Measurements from ENCODE around the gene UCN2.
"Not testable (repeated sequence)": the region's sequence is repeated elsewhere in the genome, so short reads cannot be mapped to it uniquely, and the experiment has no call there.

UCN2 gene

DNA sequence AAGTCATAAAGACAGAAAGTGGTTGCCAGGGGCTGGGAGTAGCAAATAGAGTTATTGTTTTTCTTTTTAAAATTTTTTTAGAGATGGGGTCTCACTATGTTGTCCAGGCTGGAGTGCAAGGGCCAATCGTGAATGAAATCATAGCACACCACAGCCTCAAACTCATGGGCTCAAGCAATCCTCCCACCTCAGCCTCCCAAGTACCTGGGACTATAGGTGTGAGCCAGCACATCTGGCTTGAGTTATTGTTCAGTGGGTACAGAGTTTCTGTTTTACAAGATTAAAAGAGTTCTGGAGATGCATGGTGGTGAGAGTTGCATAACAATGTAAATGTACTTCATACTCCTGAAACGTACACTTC, 30.6 kb downstream of the UCN2 start:
- DNase-seq (ENCODE audit: low spot score), result no peak
- TF ChIP-seq, protein P1, sequence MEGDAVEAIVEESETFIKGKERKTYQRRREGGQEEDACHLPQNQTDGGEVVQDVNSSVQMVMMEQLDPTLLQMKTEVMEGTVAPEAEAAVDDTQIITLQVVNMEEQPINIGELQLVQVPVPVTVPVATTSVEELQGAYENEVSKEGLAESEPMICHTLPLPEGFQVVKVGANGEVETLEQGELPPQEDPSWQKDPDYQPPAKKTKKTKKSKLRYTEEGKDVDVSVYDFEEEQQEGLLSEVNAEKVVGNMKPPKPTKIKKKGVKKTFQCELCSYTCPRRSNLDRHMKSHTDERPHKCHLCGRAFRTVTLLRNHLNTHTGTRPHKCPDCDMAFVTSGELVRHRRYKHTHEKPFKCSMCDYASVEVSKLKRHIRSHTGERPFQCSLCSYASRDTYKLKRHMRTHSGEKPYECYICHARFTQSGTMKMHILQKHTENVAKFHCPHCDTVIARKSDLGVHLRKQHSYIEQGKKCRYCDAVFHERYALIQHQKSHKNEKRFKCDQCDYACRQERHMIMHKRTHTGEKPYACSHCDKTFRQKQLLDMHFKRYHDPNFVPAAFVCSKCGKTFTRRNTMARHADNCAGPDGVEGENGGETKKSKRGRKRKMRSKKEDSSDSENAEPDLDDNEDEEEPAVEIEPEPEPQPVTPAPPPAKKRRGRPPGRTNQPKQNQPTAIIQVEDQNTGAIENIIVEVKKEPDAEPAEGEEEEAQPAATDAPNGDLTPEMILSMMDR (IDR thresholded peaks at IDR 0.05; ENCODE audit: extremely low read depth, missing control alignments), result no peak

DNA sequence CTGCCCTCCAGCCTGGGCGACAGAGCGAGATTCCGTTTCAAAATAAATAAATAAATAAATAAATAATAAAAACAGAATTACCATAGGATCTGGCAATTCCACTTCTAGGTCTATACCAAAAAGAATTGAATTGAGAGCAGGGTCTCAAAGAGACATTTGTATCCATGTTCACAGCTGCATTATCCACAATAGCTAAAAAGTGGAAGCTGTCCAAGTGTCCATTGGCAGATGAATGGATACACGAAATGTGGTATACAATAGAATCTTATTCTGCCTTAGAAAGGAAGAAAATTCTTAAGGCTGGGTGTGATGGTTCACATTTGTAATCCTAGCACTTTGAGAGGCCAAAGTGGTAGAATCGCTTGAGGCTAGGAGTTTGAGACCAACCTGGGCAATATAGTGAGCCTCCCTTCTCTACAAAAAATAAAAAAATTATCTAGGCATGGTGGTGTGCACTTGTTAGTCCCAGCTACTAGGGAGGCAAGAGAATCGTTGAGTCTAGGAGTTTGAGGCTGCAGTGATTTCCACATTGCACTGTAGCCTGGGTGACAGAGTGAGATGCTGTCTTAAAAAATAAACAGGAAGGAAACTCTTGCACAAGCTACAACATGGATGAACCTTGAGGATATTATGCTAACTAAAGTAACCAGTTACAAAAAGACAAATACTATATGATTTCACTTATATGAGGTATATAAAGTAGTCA, 31.2 kb downstream of the UCN2 start:
- no peak for DNase-seq (ENCODE audit: low spot score)
- TF ChIP-seq, protein P1 (IDR thresholded peaks at IDR 0.05; ENCODE audit: extremely low read depth, missing control alignments), result no peak

DNA sequence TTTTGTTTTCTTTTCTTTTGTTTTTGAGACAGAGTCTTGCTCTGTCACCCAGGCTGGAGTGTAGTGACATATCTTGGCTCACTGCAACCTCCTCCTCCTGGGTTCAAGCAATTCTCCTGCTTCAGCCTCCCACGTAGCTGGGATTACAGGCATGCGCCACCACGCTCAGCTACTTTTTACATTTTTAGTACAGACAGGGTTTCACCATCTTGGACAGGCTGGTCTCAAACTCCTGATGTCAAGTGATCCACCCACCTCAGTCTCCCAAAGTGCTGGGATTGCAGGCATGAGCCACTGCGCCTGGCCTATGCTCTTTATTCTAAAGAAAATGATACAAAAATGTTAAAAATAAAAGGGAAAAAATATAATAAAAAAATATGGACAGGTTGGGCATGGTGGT, 32.9 kb downstream of the UCN2 start:
- not testable (repeated sequence) for DNase-seq (ENCODE audit: low spot score)

DNA sequence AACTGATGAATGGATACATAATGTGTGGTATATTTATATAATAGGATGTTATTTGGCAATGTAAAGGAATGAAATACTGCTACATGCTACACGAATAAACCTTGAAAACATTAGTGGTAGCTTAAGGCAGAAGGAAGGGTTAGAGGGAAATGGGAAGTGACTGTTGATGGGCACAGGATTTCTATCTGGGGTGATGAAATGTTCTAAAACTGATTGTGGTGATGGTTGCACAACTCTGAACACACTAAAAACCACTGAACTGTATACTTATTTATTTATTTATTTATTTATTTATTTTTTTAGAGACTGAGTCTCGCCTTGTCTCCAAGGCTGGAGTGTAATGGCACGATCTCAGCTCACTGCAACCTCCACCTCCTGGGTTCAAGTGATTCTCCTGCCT, 34.8 kb downstream of the UCN2 start:
- no peak for DNase-seq (ENCODE audit: low spot score)
- TF ChIP-seq, protein P1 (IDR thresholded peaks at IDR 0.05; ENCODE audit: extremely low read depth, missing control alignments), result no peak

DNA sequence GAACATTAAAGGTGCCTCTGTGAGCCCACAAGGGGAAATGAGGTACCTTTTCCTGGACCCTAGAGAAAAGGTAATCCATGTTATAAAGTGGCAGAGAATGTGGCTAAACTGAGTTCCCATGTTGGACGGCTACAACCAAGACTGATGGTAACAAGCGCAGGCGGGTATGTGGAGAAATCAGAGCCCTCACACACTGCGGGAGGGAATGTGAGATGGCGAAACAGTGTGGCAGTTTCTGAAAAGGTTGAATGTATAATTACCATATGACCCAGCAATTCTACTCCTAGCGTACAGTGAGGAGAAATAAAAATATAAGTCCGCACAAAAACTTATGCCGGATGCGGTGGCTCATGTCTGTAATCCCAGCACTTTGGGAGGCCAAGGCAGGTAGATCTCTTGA, 35.5 kb downstream of the UCN2 start:
- no peak for DNase-seq (ENCODE audit: low spot score)
- TF ChIP-seq, protein P1 (IDR thresholded peaks at IDR 0.05; ENCODE audit: extremely low read depth, missing control alignments), result no peak

DNA sequence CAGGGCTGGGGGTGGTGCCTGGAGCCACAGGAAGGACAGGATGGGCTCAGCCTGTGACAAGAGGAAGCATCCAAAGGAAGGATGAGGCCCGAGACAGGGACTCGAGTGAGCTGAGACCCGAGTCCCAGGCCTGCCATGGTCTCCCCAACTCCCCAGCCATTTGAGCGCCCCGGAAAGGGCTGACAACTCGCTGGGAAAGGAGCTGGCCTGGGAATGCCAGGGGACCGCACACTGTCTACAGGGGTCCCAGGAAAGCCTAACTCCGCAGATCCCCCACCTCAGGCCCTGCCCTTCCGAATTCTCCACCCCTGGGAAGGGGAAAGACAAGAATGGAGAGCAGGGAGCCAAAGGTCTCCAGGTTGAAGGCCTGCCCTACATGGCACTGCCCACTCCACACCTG, 38.6 kb downstream of the UCN2 start:
- TF ChIP-seq, protein P1 (IDR thresholded peaks at IDR 0.05; ENCODE audit: extremely low read depth, missing control alignments), result no peak

DNA sequence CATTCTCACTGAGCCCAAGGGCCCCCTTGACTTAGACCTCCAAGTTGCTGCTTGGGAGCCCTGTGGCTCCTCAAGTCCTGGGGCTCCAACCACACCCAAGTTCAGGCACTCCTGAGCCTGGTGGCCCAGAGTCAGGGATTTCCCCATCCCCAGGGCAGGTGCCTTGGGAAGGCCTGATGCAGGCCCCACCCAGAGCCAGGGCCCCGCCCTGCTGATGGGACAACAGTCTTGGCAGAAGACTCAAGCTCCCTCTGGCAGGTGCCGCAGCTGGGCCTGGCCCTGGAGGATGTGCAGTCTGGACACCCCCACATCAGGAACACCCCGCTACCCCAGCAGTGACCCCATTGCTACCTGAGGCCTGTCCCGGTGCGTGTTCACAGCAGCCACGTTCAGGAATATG, 41.9 kb downstream of the UCN2 start:
- TF ChIP-seq, protein P1 (IDR thresholded peaks at IDR 0.05; ENCODE audit: extremely low read depth, missing control alignments), result no peak
- DNase-seq (ENCODE audit: low spot score), result no peak

More for the DNA sequence above, 38.6 kb downstream of the UCN2 start:
- DNase-seq (ENCODE audit: low spot score), result no peak

DNA sequence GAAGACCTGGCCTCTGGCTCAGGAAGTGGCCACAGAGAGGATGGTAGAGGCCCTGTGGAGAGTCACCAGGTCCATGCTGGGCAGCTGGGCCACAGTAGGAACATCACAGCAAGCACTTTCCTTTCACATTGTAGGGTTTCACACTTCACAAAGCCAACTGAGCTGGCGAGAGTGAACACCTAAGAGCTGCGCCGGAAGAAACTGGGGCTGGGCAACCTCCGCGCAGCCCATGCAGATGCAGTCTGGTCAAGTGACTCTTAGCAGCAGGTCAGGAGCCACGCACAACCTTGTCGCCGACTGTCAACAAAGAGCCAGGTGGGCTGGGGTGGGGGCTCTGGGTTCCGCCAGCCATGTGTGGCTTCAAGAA, 44.3 kb downstream of the UCN2 start:
- TF ChIP-seq, protein P1 (IDR thresholded peaks at IDR 0.05; ENCODE audit: extremely low read depth, missing control alignments), result no peak
- no peak for DNase-seq (ENCODE audit: low spot score)

Data from GM20000 (cell line).